Neural progenitor cell (in vitro differentiated cells): Measurements from ENCODE around the gene CTTNBP2NL.

Experiments
- CTCF ChIP-seq: fragments of 200-600 bp; sonication (generic); IDR thresholded peaks from 2 replicates; pipeline ENCODE4 v1.5.1; 2017; ENCODE audit warnings: antibody characterized with exemption, mild to moderate bottlenecking
- EZH2 ChIP-seq: fragments of 200-600 bp; sonication (generic); IDR thresholded peaks from 2 replicates; pipeline ENCODE4 v1.6.1; 2017; ENCODE audit warnings: antibody characterized with exemption, mild to moderate bottlenecking, moderate library complexity
- EZH2phosphoT487 ChIP-seq: fragments of 200-600 bp; sonication (generic); IDR thresholded peaks from 2 replicates; pipeline ENCODE4 v1.6.1; 2017; ENCODE audit warnings: antibody characterized with exemption

- TF ChIP-seq EZH2phosphoT487, result no peak
- TF ChIP-seq EZH2, result no peak
- no peak for TF ChIP-seq CTCF
Measured at GRCh38 chr1:112507336-112507735, 111.3 kb downstream of the CTTNBP2NL start.
